Measurements from ENCODE around the gene SLC9A9. TPM values are rescaled to one million over a fixed set of nuclear protein-coding genes. Genes with fewer than 3 reads are reported as not detected.

SLC9A9 gene
- total and polyA plus RNA-seq, 10 of the 15 experiments (the other 5 are each of a cell fraction or from before 2014, with no cell fraction given): 3.5 to 14.2 (median 9.3) TPM

GRCh38 chr3:143243686-143244085 lies 604.6 kb downstream of the SLC9A9 start:
- Histone ChIP-seq H3K9me3 (replicated peaks; ENCODE audit: control insufficient read depth, insufficient read depth, low read length) (no peaks in the 10 kb centered on the region), H3K27ac (ENCODE audit: control insufficient read depth, insufficient read depth) (no peak overlapping the region), H3K27me3 (replicated peaks in 1 of 2; ENCODE audit: control insufficient read depth in 2 of 2, insufficient read depth in 2 of 2, low read length in 1 of 2) (no peaks in the 10 kb centered on the region), H3K4me3 (no peak overlapping the region), H3K36me3 (ENCODE audit: control insufficient read depth in 2 of 2, insufficient read depth in 2 of 2, low read length in 1 of 2) (no peaks in the 10 kb centered on the region; a peak in 1 of 4 replicates), H4K20me1 (ENCODE audit: control insufficient read depth, insufficient read depth) (no peaks in the 10 kb centered on the region), H3K4me2 (ENCODE audit: control insufficient read depth, insufficient read depth) (no peak overlapping the region), H3K4me1 (ENCODE audit: control insufficient read depth, insufficient read depth, low read length) (no peaks in the 10 kb centered on the region), H3K79me2 (ENCODE audit: control insufficient read depth, insufficient read depth, low read length) (no peaks in the 10 kb centered on the region), H3K9ac (ENCODE audit: control insufficient read depth, insufficient read depth, low read length) (no peak overlapping the region), H2AFZ (ENCODE audit: control insufficient read depth, low read depth, low read length) (no peak overlapping the region)
- ChIA-PET RAD21 (ENCODE audit: unreplicated experiment) (no interaction called here), SMC1A (ENCODE audit: uncharacterized antibody, unreplicated experiment) (no interaction called here), POLR2A (no interaction called here), CTCF (no interaction called here)
- BruUV-seq (replicated peaks): no TSS peak
- FAIRE-seq (no peak), ATAC-seq (no peak), DNase-seq (ENCODE audit: low read depth, low spot score) (no peak)
- WGBS (ENCODE audit: insufficient coverage, insufficient replicate concordance, low lambda C conversion rate, missing lambda C conversion rate): 80% methylated on average over 6 of the region's 6 CpGs
- in situ Hi-C loops (cut with MboI) (no loop called here), intact Hi-C loops (cut with micrococcal nuclease; ENCODE audit: unreplicated experiment) (no loop called here)
- TF ChIP-seq CHD2 (IDR thresholded peaks at IDR 0.05; ENCODE audit: borderline replicate concordance, low read depth, low read length) (no peak), SUPT20H (IDR thresholded peaks at IDR 0.05; ENCODE audit: borderline replicate concordance, control insufficient read depth, low read depth, low read length) (no peak), NR2C2 (IDR thresholded peaks at IDR 0.05; ENCODE audit: borderline replicate concordance, control insufficient read depth, insufficient read length, low read depth) (no peak), RUNX3 (IDR thresholded peaks at IDR 0.05; ENCODE audit: low read length) (no peak), NR2F1 (conservative IDR thresholded peaks at IDR 0.05) (no peak), HCFC1 (IDR thresholded peaks at IDR 0.05; ENCODE audit: low read length) (no peak), BACH1 (IDR thresholded peaks at IDR 0.05; ENCODE audit: borderline replicate concordance) (no peak), JUND (IDR thresholded peaks at IDR 0.05; ENCODE audit: low read depth, low read length) (no peak), PKNOX1 (IDR thresholded peaks at IDR 0.05) (no peak), TCF12 (IDR thresholded peaks at IDR 0.05; ENCODE audit: low read depth, low read length) (no peak), HSF1 (IDR thresholded peaks at IDR 0.05; ENCODE audit: low read depth, low read length) (no peak), GATAD2B (conservative IDR thresholded peaks at IDR 0.05; ENCODE audit: low read depth) (no peak), KLF5 (IDR thresholded peaks at IDR 0.05; ENCODE audit: partially characterized antibody) (no peak), ZNF687 (IDR thresholded peaks at IDR 0.05) (no peak)
- TF ChIP-seq, protein P1, sequence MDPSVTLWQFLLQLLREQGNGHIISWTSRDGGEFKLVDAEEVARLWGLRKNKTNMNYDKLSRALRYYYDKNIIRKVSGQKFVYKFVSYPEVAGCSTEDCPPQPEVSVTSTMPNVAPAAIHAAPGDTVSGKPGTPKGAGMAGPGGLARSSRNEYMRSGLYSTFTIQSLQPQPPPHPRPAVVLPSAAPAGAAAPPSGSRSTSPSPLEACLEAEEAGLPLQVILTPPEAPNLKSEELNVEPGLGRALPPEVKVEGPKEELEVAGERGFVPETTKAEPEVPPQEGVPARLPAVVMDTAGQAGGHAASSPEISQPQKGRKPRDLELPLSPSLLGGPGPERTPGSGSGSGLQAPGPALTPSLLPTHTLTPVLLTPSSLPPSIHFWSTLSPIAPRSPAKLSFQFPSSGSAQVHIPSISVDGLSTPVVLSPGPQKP (IDR thresholded peaks at IDR 0.05; ENCODE audit: low read depth, low read length): no peak
- TF ChIP-seq, protein P2, sequence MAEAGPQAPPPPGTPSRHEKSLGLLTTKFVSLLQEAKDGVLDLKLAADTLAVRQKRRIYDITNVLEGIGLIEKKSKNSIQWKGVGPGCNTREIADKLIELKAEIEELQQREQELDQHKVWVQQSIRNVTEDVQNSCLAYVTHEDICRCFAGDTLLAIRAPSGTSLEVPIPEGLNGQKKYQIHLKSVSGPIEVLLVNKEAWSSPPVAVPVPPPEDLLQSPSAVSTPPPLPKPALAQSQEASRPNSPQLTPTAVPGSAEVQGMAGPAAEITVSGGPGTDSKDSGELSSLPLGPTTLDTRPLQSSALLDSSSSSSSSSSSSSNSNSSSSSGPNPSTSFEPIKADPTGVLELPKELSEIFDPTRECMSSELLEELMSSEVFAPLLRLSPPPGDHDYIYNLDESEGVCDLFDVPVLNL (IDR thresholded peaks at IDR 0.05; ENCODE audit: low read depth, low read length): no peak
